GM12891 (cell line): ENCODE data around the gene KCNC3.

Source experiments
- POLR2A ChIP-seq: IDR thresholded peaks from 2 replicates; pipeline ENCODE4 v1.6.1; 2011; ENCODE audit warnings: low read depth, low read length, control low read depth
- POLR2AphosphoS5 ChIP-seq: IDR thresholded peaks from 2 replicates; pipeline ENCODE4 v1.6.1; 2011; ENCODE audit warnings: low read depth, low read length, control low read depth
- TAF1 ChIP-seq: IDR thresholded peaks from 2 replicates; pipeline ENCODE4 v1.6.1; 2011; ENCODE audit warnings: low read depth, low read length, control low read depth

- TF ChIP-seq POLR2A: no peak
- TF ChIP-seq POLR2AphosphoS5: no peak
- no peak for TF ChIP-seq TAF1
Measured at GRCh38 chr19:50277966-50278580, 51.1 kb downstream of the KCNC3 start.
